Gastroesophageal sphincter (tissue), 4 donors: Measurements from ENCODE around the gene SDR42E1. TPM values are rescaled to one million over a fixed set of nuclear protein-coding genes. Genes with fewer than 3 reads are reported as not detected.

Source experiments
- ATAC-seq: fragments of 150-250 bp; one replicate; pipeline ENCODE4 v1.9.1; 2016; ENCODE audit warnings: mild to moderate bottlenecking, moderate library complexity
- H3K27ac ChIP-seq, 4 donors: fragments of 200-600 bp; sonication (generic) in 3 of 4; 1 replicate in 3 of 4; 2 replicates in 1 of 4; pipeline ENCODE4 v1.5.1; 2016 to 2019
- H3K27me3 ChIP-seq: fragments of 200-600 bp; sonication (generic); one replicate; pipeline ENCODE4 v1.5.1; 2019
- H3K36me3 ChIP-seq, 2 donors: fragments of 200-600 bp; sonication (generic); one replicate each; pipeline ENCODE4 v1.5.1; 2019; ENCODE audit warnings: control low read depth in 1 of 2
- H3K4me1 ChIP-seq, 3 donors: fragments of 200-600 bp; sonication (generic); 1 replicate in 2 of 3; 2 replicates in 1 of 3; pipeline ENCODE4 v1.5.1; 2016 to 2019; ENCODE audit warnings: control low read depth in 2 of 3
- H3K4me3 ChIP-seq, 2 donors: fragments of 200-600 bp; sonication (generic); one replicate each; pipeline ENCODE4 v1.5.1; 2019; ENCODE audit warnings: mild to moderate bottlenecking in 1 of 2, moderate library complexity in 1 of 2
- H3K9me3 ChIP-seq, 3 donors: fragments of 200-600 bp; sonication (generic); one replicate each; pipeline ENCODE4 v1.5.1; 2017 to 2019; ENCODE audit warnings: control low read depth in 2 of 3
- CTCF ChIP-seq, 4 experiments: fragments of 200-600 bp in 2 of 4; fragments of 450-650 bp in 2 of 4; sonication (generic) in 1 of 4; IDR thresholded peaks; one replicate each; pipeline ENCODE4 v1.5.1; 2017 to 2019; ENCODE audit warnings: antibody characterized with exemption in 4 of 4, mild to moderate bottlenecking in 2 of 4, moderate library complexity in 2 of 4
- EP300 ChIP-seq: sonication (generic); formaldehyde crosslinking; IDR thresholded peaks from one replicate; pipeline ENCODE4 v1.6.1; 2017; ENCODE audit warnings: antibody characterized with exemption, mild to moderate bottlenecking
- POLR2A ChIP-seq, 2 donors: fragments of 450-650 bp; IDR thresholded peaks; one replicate each; pipeline ENCODE4 v1.6.1; 2017; ENCODE audit warnings: antibody characterized with exemption in 2 of 2, mild to moderate bottlenecking in 2 of 2, moderate library complexity in 1 of 2
- POLR2AphosphoS5 ChIP-seq: sonication (generic); formaldehyde crosslinking; IDR thresholded peaks from one replicate; pipeline ENCODE4 v1.6.1; 2017; ENCODE audit warnings: antibody characterized with exemption
- WGBS, 2 donors: methylation state at CpG; one replicate each; pipeline ENCODE4 v1.1.5; 2018; ENCODE audit warnings: low coverage in 1 of 2; 5-methylcytosine and 5-hydroxymethylcytosine counted together
- total RNA-seq, 4 donors: library from RNA; depleted of rRNA; stranded (reverse); fragments of >200 nt; gene quantifications; one replicate each; pipeline ENCODE4 v1.1.0, GENCODE V29; 2016

Gene SDR42E1
- total RNA-seq, 4 donors from 2014 or later, result 0.62 to 2.1 (median 1.7) TPM

GRCh38 chr16:81975637-81976036 lies 35.6 kb downstream of the SDR42E1 start:
- Histone ChIP-seq H3K9me3 (peaks cover 0 to 55% (median 0%) of the 10 kb centered on the region in 3 donors), H3K27ac (no peak overlapping the region), H3K27me3 (no peaks in the 10 kb centered on the region), H3K36me3 (no peaks in the 10 kb centered on the region), H3K4me3 (no peak overlapping the region), H3K4me1 (no peaks in the 10 kb centered on the region)
- TF ChIP-seq POLR2A (IDR thresholded peaks at IDR 0.05) (no peak), EP300 (no peak), CTCF (IDR thresholded peaks at IDR 0.05) (no peak), POLR2AphosphoS5 (no peak)
- 21 to 36% methylated on average over 1 of the region's 1 CpG for WGBS, 2 donors
- ATAC-seq, result no peak

GRCh38 chr16:81973737-81974136 lies 37.5 kb downstream of the SDR42E1 start:
- Histone ChIP-seq H3K9me3 (peaks cover 0 to 58% (median 0%) of the 10 kb centered on the region in 3 donors), H3K4me3 (no peak overlapping the region), H3K27me3 (no peaks in the 10 kb centered on the region), H3K36me3 (no peaks in the 10 kb centered on the region), H3K27ac (no peak overlapping the region), H3K4me1 (no peaks in the 10 kb centered on the region)
- ATAC-seq, result no peak
- TF ChIP-seq POLR2AphosphoS5, result no peak
- no peak for TF ChIP-seq CTCF (IDR thresholded peaks at IDR 0.05)
- TF ChIP-seq EP300, result no peak
- TF ChIP-seq POLR2A (IDR thresholded peaks at IDR 0.05), result no peak
- WGBS, 2 donors, result 100% methylated on average over 1 of the region's 2 CpGs; no CpG with 5 or more reads in 1 of the 2 donors

- no peak for ATAC-seq
- WGBS, 2 donors, result 88 to 100% methylated on average over 1 of the region's 1 CpG
- H3K27me3 ChIP-seq, result no peaks in the 10 kb centered on the region
- H3K4me3 ChIP-seq, result no peak overlapping the region
- H3K4me1 ChIP-seq, result no peaks in the 10 kb centered on the region
- H3K27ac ChIP-seq, result no peak overlapping the region
- TF ChIP-seq POLR2A (IDR thresholded peaks at IDR 0.05) (no peak), CTCF (IDR thresholded peaks at IDR 0.05) (no peak), EP300 (no peak), POLR2AphosphoS5 (no peak)
- no peaks in the 10 kb centered on the region for H3K36me3 ChIP-seq
- H3K9me3 ChIP-seq, result peaks cover 0 to 50% (median 0%) of the 10 kb centered on the region in 3 donors
Measured at GRCh38 chr16:81971853-81972252, 39.4 kb downstream of the SDR42E1 start.

GRCh38 chr16:81967358-81967757 lies 43.9 kb downstream of the SDR42E1 start:
- Histone ChIP-seq H3K9me3 (peaks cover 0 to 20% (median 0%) of the 10 kb centered on the region in 3 donors), H3K4me1 (no peaks in the 10 kb centered on the region), H3K36me3 (no peaks in the 10 kb centered on the region), H3K27ac (no peak overlapping the region), H3K4me3 (no peak overlapping the region), H3K27me3 (no peaks in the 10 kb centered on the region)
- no peak for ATAC-seq
- TF ChIP-seq CTCF (IDR thresholded peaks at IDR 0.05) (no peak), EP300 (no peak), POLR2A (IDR thresholded peaks at IDR 0.05) (no peak), POLR2AphosphoS5 (no peak)
- 76 to 80% methylated on average over 4 to 5 of the region's 5 CpGs for WGBS, 2 donors

- Histone ChIP-seq H3K9me3 (no peaks in the 10 kb centered on the region), H3K27me3 (no peaks in the 10 kb centered on the region), H3K4me1 (no peaks in the 10 kb centered on the region), H3K27ac (no peak overlapping the region), H3K4me3 (no peak overlapping the region), H3K36me3 (no peaks in the 10 kb centered on the region)
- no peak for TF ChIP-seq POLR2A (IDR thresholded peaks at IDR 0.05)
- no peak for TF ChIP-seq EP300
- no peak for TF ChIP-seq POLR2AphosphoS5
- no peak for TF ChIP-seq CTCF (IDR thresholded peaks at IDR 0.05)
- ATAC-seq, result no peak
- WGBS, 2 donors, result 88% methylated on average over 4 to 6 of the region's 6 CpGs
Measured at GRCh38 chr16:81964808-81965207, 46.5 kb downstream of the SDR42E1 start.
